Kidney glomerular epithelial cell (primary cell): ENCODE measurements around the gene PGAP3.

Source experiments
- DNase-seq: peaks from one replicate; lab custom pipeline; 2025; lab: John Stamatoyannopoulos, UW

The PGAP3 gene

GRCh38 chr17:39636927-39637736, 50.7 kb downstream of the PGAP3 start, which contains the start of gene STARD3:
STARD3 (plus strand) TSS chr17:39637144; CDS start chr17:39653532, 16,388 bp downstream.
- peak; percentile 61 for DNase-seq

GRCh38 chr17:39636587-39636926, 51.3 kb downstream of the PGAP3 start:
- DNase-seq, result no peak

GRCh38 chr17:39635614-39636176, 52.2 kb downstream of the PGAP3 start:
- no peak for DNase-seq

GRCh38 chr17:39634384-39634871, 53.4 kb downstream of the PGAP3 start:
- peak; percentile 54 for DNase-seq

- no peak for DNase-seq
Measured at GRCh38 chr17:39633570-39634183, 54.2 kb downstream of the PGAP3 start.

- no peak for DNase-seq
Measured at GRCh38 chr17:39632153-39632941, 55.5 kb downstream of the PGAP3 start.

- no peak for DNase-seq
Measured at GRCh38 chr17:39631403-39631802, 56.5 kb downstream of the PGAP3 start.

- DNase-seq, result no peak
Measured at GRCh38 chr17:39629898-39630297, 58.0 kb downstream of the PGAP3 start.

- no peak for DNase-seq
Measured at GRCh38 chr17:39629494-39629880, 58.4 kb downstream of the PGAP3 start.

GRCh38 chr17:39628655-39629493, 59.0 kb downstream of the PGAP3 start:
- no peak for DNase-seq

GRCh38 chr17:39627712-39628516, 59.9 kb downstream of the PGAP3 start:
- DNase-seq, result no peak

GRCh38 chr17:39627047-39627711, 60.7 kb downstream of the PGAP3 start:
- DNase-seq, result no peak

GRCh38 chr17:39626171-39627046, 61.4 kb downstream of the PGAP3 start, which contains the start of gene PPP1R1B:
PPP1R1B (plus strand) TSS chr17:39626952; CDS start chr17:39627393, 441 bp downstream.
- DNase-seq, result no peak

GRCh38 chr17:39625198-39625785, 62.6 kb downstream of the PGAP3 start:
- no peak for DNase-seq

- no peak for DNase-seq
Measured at GRCh38 chr17:39624313-39624712, 63.5 kb downstream of the PGAP3 start.

GRCh38 chr17:39623356-39623950, 64.4 kb downstream of the PGAP3 start:
- DNase-seq, result peak; percentile 68

GRCh38 chr17:39622380-39623006, 65.4 kb downstream of the PGAP3 start:
- DNase-seq, result no peak
